HepG2 (cell line): ENCODE results near the gene ZNF500. TPM values are rescaled to one million over a fixed set of nuclear protein-coding genes. Genes with fewer than 3 reads are reported as not detected.

Source experiments
- ATAC-seq: fragments of 200-7000 bp; cut with Tn5 transposase; 3 replicates; pipeline ENCODE4 v1.9.1; 2020; ENCODE audit warnings: mild to moderate bottlenecking, moderate library complexity
- BruUV-seq: library from RNA; stranded (reverse); fragments of 400-500 nt; replicated peaks from 2 replicates; lab custom pipeline; 2021; lab: Mats Ljungman, UMichigan
- CTCF ChIA-PET: fragments of 300-600 bp; formaldehyde crosslinking; extraction: SDS; loops from one replicate; lab custom pipeline; 2021; ENCODE audit warnings: low total read pairs, inconsistent platforms, low intra/inter-chr PET ratio; lab: Yijun Ruan, JAX
- POLR2A ChIA-PET: fragments of 350-600 bp; sonication (Branson Sonifier 250); formaldehyde crosslinking; loops from one replicate; lab custom pipeline; 2020; ENCODE audit warnings: antibody characterized with exemption, inconsistent platforms; lab: Yijun Ruan, JAX
- DNase-seq: peaks from one replicate; pipeline ENCODE4 v3.0.0-alpha.2; 2015; ENCODE audit warnings: low spot score
- FAIRE-seq: peaks from 3 replicates; lab custom pipeline; 2011; peaks lifted over from hg19 to GRCh38; lab: Jason Lieb, UNC
- H2AFZ ChIP-seq: one replicate; pipeline ENCODE4 v1.6.1; 2011; ENCODE audit warnings: low read length, inconsistent platforms
- H3K27ac ChIP-seq: fragments of 300-600 bp; 3 replicates; pipeline ENCODE4 v1.8.0; 2011; ENCODE audit warnings: mixed run types, mild to moderate bottlenecking, mixed read lengths, low read length, inconsistent platforms; ENCODE audit not compliant: insufficient read depth; ENCODE audit errors: extremely low read length
- H3K27me3 ChIP-seq, 2 experiments: fragments of 200-600 bp in 1 of 2; 2 replicates in 1 of 2; 3 replicates in 1 of 2; pipeline versions ENCODE4 v1.6.0 to v1.8.0; 2011; ENCODE audit warnings: low read length in 2 of 2, mild to moderate bottlenecking in 2 of 2, moderate library complexity in 2 of 2, inconsistent platforms in 1 of 2; ENCODE audit not compliant: insufficient read depth in 2 of 2, control insufficient read depth in 1 of 2
- H3K36me3 ChIP-seq, 2 experiments: fragments of 200-600 bp in 1 of 2; replicated peaks in 1 of 2; 2 replicates in 1 of 2; 3 replicates in 1 of 2; pipeline versions ENCODE4 v1.5.1 to v1.8.0; 2011; ENCODE audit warnings: low read length in 2 of 2, inconsistent platforms in 1 of 2; ENCODE audit not compliant: insufficient read depth in 2 of 2, control insufficient read depth in 1 of 2
- H3K4me1 ChIP-seq: 2 replicates; pipeline ENCODE4 v1.5.1; 2012; ENCODE audit warnings: low read length, inconsistent platforms; ENCODE audit not compliant: insufficient read depth
- H3K4me2 ChIP-seq: 2 replicates; pipeline ENCODE4 v1.6.0; 2011; ENCODE audit warnings: low read depth, low read length, inconsistent platforms
- H3K4me3 ChIP-seq, 3 experiments: fragments of 200-600 bp in 1 of 3; sonication (generic), shearing (Covaris generic) in 1 of 3; replicated peaks in 1 of 3; 2 replicates each; pipeline ENCODE4 v1.5.1; 2011 to 2016; ENCODE audit warnings: low read length in 3 of 3, inconsistent platforms in 2 of 3, low read depth in 2 of 3, mild to moderate bottlenecking in 2 of 3, control low read depth in 1 of 3, mixed read lengths in 1 of 3; ENCODE audit not compliant: insufficient read depth in 1 of 3
- H3K79me2 ChIP-seq: one replicate; pipeline ENCODE4 v1.6.1; 2011; ENCODE audit warnings: low read length, inconsistent platforms; ENCODE audit not compliant: insufficient read depth
- H3K9ac ChIP-seq: 2 replicates; pipeline ENCODE4 v1.6.0; 2011; ENCODE audit warnings: mild to moderate bottlenecking, low read depth, low read length, inconsistent platforms; ENCODE audit not compliant: insufficient read depth
- H3K9me3 ChIP-seq: 2 replicates; pipeline ENCODE4 v1.5.1; 2012; ENCODE audit warnings: mild to moderate bottlenecking, low read length
- H4K20me1 ChIP-seq: 2 replicates; pipeline ENCODE4 v1.6.0; 2011; ENCODE audit warnings: inconsistent platforms, mild to moderate bottlenecking, low read length, moderate library complexity; ENCODE audit not compliant: insufficient read depth
- ATF1 ChIP-seq: IDR thresholded peaks from 2 replicates; pipeline ENCODE4 v1.6.1; 2016; ENCODE audit warnings: mild to moderate bottlenecking, control low read depth
- ATRX ChIP-seq: sonication (generic); formaldehyde crosslinking; IDR thresholded peaks from 2 replicates; pipeline ENCODE4 v1.4.0; 2020; ENCODE audit warnings: missing genetic modification reagents, borderline replicate concordance
- CENPT ChIP-seq: sonication (generic); formaldehyde crosslinking; IDR thresholded peaks from 2 replicates; pipeline ENCODE4 v1.8.0; 2022; ENCODE audit warnings: low read depth, mild to moderate bottlenecking, moderate library complexity, missing genetic modification reagents
- DMAP1 ChIP-seq: IDR thresholded peaks from 2 replicates; pipeline ENCODE4 v1.6.1; 2016
- EED ChIP-seq: sonication (generic); formaldehyde crosslinking; IDR thresholded peaks from 2 replicates; pipeline ENCODE4 v1.5.0; 2020; ENCODE audit warnings: mild to moderate bottlenecking, missing genetic modification reagents
- KLF13 ChIP-seq: sonication (generic); formaldehyde crosslinking; IDR thresholded peaks from 2 replicates; pipeline ENCODE4 v1.4.0; 2020; ENCODE audit warnings: mild to moderate bottlenecking, missing genetic modification reagents
- MXI1 ChIP-seq: IDR thresholded peaks from 3 replicates; pipeline ENCODE4 v1.6.1; 2012; ENCODE audit warnings: low read depth, low read length, inconsistent platforms, borderline replicate concordance
- SIX1 ChIP-seq: sonication (generic); formaldehyde crosslinking; IDR thresholded peaks from 2 replicates; pipeline ENCODE4 v1.4.0; 2020; ENCODE audit warnings: missing genetic modification reagents, borderline replicate concordance
- SRY ChIP-seq: sonication (generic); formaldehyde crosslinking; IDR thresholded peaks from 2 replicates; pipeline ENCODE4 v1.8.0; 2022; ENCODE audit warnings: mild to moderate bottlenecking, missing genetic modification reagents
- TBX2 ChIP-seq: sonication (generic); formaldehyde crosslinking; IDR thresholded peaks from 2 replicates; pipeline ENCODE4 v1.5.0; 2020; ENCODE audit warnings: missing genetic modification reagents, mild to moderate bottlenecking, borderline replicate concordance
- TOPORS ChIP-seq: sonication (generic); formaldehyde crosslinking; IDR thresholded peaks from 2 replicates; pipeline ENCODE4 v1.8.0; 2023; ENCODE audit warnings: mild to moderate bottlenecking, missing genetic modification reagents
- ZBTB10 ChIP-seq: sonication (generic); formaldehyde crosslinking; IDR thresholded peaks from 2 replicates; pipeline ENCODE4 v1.4.0; 2020; ENCODE audit warnings: missing genetic modification reagents, borderline replicate concordance
- ZNF205 ChIP-seq: IDR thresholded peaks from 2 replicates; pipeline ENCODE4 v1.6.1; 2018; ENCODE audit warnings: missing biosample characterization, missing genetic modification reagents
- ZNF432 ChIP-seq: sonication (generic); formaldehyde crosslinking; IDR thresholded peaks from 2 replicates; pipeline ENCODE4 v1.5.0; 2020; ENCODE audit warnings: missing genetic modification reagents, mild to moderate bottlenecking, borderline replicate concordance
- WGBS: methylation state at CpG from one replicate; pipeline ENCODE4 v1.1.6; 2017; ENCODE audit warnings: low lambda C conversion rate; 5-methylcytosine and 5-hydroxymethylcytosine counted together
- in situ Hi-C: cut with HindIII; loops from 2 replicates; pipeline ENCODE4 v1.10.0; 2017; ENCODE audit warnings: low pct_unique_long_range_greater_than_20kb; ENCODE audit not compliant: extremely low pct_ligation_motif_present
- intact Hi-C: fragments of 100-400 bp; cut with micrococcal nuclease; formaldehyde crosslinking; loops from one replicate; pipeline ENCODE4 v1.10.0; 2022; ENCODE audit not compliant: unreplicated experiment
- polyA plus RNA-seq, 8 experiments: library from polyadenylated mRNA; depleted of rRNA in 3 of 8; stranded (reverse) in 7 of 8; unstranded in 1 of 8; fragments of >200 nt; fragmentation: Illumina TruSeq in 4 of 8; extraction: Trizol in 4 of 8; gene quantifications; 2 replicates each; pipeline versions ENCODE4 v1.2.1 to v1.2.3, GENCODE V29; 2011 to 2016; ENCODE audit warnings: low read depth in 4 of 8, missing spikeins in 1 of 8, mixed read lengths in 1 of 8; ENCODE audit not compliant: insufficient read depth in 1 of 8
- total RNA-seq, 5 experiments: library from RNA; depleted of rRNA; stranded (reverse); fragments of >200 nt; fragmentation: Illumina TruSeq; extraction: Trizol; gene quantifications; 2 replicates each; pipeline ENCODE4 v1.2.3, GENCODE V29; 2016; ENCODE audit warnings: low read depth in 1 of 5

ZNF500 gene
- total and polyA plus RNA-seq, 2 of the 13 experiments (the other 11 are each of a cell fraction or from before 2014, with no cell fraction given) = 6.1 to 12.2 TPM

DNA sequence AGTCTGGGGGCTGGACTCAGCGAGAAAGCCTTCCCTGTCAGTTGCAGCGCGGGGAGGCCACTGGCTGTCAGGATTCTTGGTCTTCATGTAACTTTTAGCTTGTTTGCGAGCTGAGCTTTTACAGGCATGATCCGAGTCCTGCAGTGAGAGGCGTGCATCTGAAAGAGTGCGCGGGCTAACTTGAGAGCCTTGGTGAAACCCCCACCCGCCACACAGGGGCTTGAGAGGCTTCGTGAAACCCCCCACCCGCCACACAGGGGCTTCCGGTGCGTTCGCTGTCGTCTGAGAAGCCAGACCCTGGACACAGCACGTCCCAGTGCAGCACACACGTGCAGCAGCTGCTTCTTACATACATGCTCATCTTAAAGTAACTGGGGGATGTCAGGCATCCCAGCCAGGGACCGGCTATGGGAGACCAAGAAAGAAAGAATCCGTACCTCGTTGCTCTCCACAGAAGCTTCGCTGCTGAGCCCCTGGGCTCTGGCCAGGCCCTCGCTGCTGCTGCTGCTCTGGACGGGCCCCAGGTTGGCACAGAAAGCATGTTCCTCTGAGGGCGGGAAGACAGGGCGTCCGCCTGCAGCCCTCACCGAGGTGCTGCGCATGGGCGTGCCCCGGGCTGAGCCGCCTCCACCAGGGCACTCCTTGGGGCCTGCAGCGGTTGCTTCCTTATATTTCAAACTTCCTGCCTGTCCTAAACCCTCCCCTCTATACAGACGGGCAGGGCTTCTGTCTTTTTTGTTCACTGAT lies 65.8 kb downstream of the ZNF500 start:
- H3K4me3 ChIP-seq = no peak overlapping the region
- H3K36me3 ChIP-seq = peaks cover 30 to 61% of the 10 kb centered on the region in 2 experiments
- H3K79me2 ChIP-seq = no peaks in the 10 kb centered on the region
- H3K4me2 ChIP-seq = no peak overlapping the region
- no peaks in the 10 kb centered on the region for H3K9me3 ChIP-seq
- no peak for ATAC-seq
- H3K27me3 ChIP-seq = no peaks in the 10 kb centered on the region
- H3K4me1 ChIP-seq = peaks cover 34% of the 10 kb centered on the region
- TF ChIP-seq DMAP1 (CRISPR knock-in tag) (no peak), ATRX (CRISPR knock-in tag) (no peak), ZBTB10 (no peak), EED (CRISPR knock-in tag) (no peak), TBX2 (CRISPR knock-in tag) (no peak), CENPT (CRISPR knock-in tag) (no peak), MXI1 (no peak), SRY (CRISPR knock-in tag) (no peak), ZNF432 (CRISPR knock-in tag) (no peak), TOPORS (CRISPR knock-in tag) (no peak), KLF13 (no peak), ZNF205 (CRISPR knock-in tag) (no peak), ATF1 (no peak), SIX1 (CRISPR knock-in tag) (no peak)
- no peaks in the 10 kb centered on the region for H4K20me1 ChIP-seq
- no peak overlapping the region for H3K9ac ChIP-seq
- no peak overlapping the region for H3K27ac ChIP-seq
- intact Hi-C loops = no loop called here
- in situ Hi-C loops = no loop called here
- 90% methylated on average over 11 of the region's 33 CpGs for WGBS
- no TSS peak for BruUV-seq
- ChIA-PET CTCF (no interaction called here), POLR2A (interaction anchor here (1.6 kb wide), 1 partner anchor 8 kb away, joined by 8 read pairs; the partner anchor contains the start of gene NUDT16L1)
- H2AFZ ChIP-seq = no peak overlapping the region
- DNase-seq = no peak
- no peak for FAIRE-seq
